HepG2 (cell line): ENCODE measurements around the gene EWSR1. TPM values are rescaled to one million over a fixed set of nuclear protein-coding genes. Genes with fewer than 3 reads are reported as not detected.

Source experiments
- KIAA2018 ChIP-seq: sonication (generic); formaldehyde crosslinking; IDR thresholded peaks from 2 replicates; pipeline ENCODE4 v1.5.0; 2020; ENCODE audit warnings: mild to moderate bottlenecking, missing genetic modification reagents, borderline replicate concordance
- KLF11 ChIP-seq: IDR thresholded peaks from 2 replicates; pipeline ENCODE4 v1.6.1; 2016; ENCODE audit warnings: missing compliant biosample characterization
- TBL1XR1 ChIP-seq: fragments of 150-350 bp; IDR thresholded peaks from 2 replicates; pipeline ENCODE4 v1.6.1; 2014; ENCODE audit warnings: borderline replicate concordance, low read length; ENCODE audit not compliant: partially characterized antibody
- ZBTB43 ChIP-seq: sonication (generic); formaldehyde crosslinking; conservative IDR thresholded peaks from 2 replicates; pipeline ENCODE4 v1.4.0; 2020; ENCODE audit warnings: missing genetic modification reagents
- ZFY ChIP-seq: sonication (generic); formaldehyde crosslinking; IDR thresholded peaks from 2 replicates; pipeline ENCODE4 v1.4.0; 2020; ENCODE audit warnings: missing genetic modification reagents
- ZMYM4 ChIP-seq: sonication (generic); formaldehyde crosslinking; IDR thresholded peaks from 2 replicates; pipeline ENCODE4 v1.8.1; 2023; ENCODE audit warnings: mild to moderate bottlenecking, missing genetic modification reagents
- ZNF547 ChIP-seq: sonication (generic); formaldehyde crosslinking; IDR thresholded peaks from 2 replicates; pipeline ENCODE4 v1.5.1; 2020; ENCODE audit warnings: mild to moderate bottlenecking, missing genetic modification reagents
- ZNF891 ChIP-seq: sonication (generic); formaldehyde crosslinking; IDR thresholded peaks from 2 replicates; pipeline ENCODE4 v1.5.0; 2020; ENCODE audit warnings: mild to moderate bottlenecking, missing genetic modification reagents
- polyA plus RNA-seq, 8 experiments: library from polyadenylated mRNA; depleted of rRNA in 3 of 8; stranded (reverse) in 7 of 8; unstranded in 1 of 8; fragments of >200 nt; fragmentation: Illumina TruSeq in 4 of 8; extraction: Trizol in 4 of 8; gene quantifications; 2 replicates each; pipeline versions ENCODE4 v1.2.1 to v1.2.3, GENCODE V29; 2011 to 2016; ENCODE audit warnings: low read depth in 4 of 8, missing spikeins in 1 of 8, mixed read lengths in 1 of 8; ENCODE audit not compliant: insufficient read depth in 1 of 8
- total RNA-seq, 5 experiments: library from RNA; depleted of rRNA; stranded (reverse); fragments of >200 nt; fragmentation: Illumina TruSeq; extraction: Trizol; gene quantifications; 2 replicates each; pipeline ENCODE4 v1.2.3, GENCODE V29; 2016; ENCODE audit warnings: low read depth in 1 of 5
- TF ChIP-seq, protein P1 (sequence below): sonication (generic); formaldehyde crosslinking; IDR thresholded peaks from 2 replicates; pipeline ENCODE4 v1.5.0; 2020; ENCODE audit warnings: mild to moderate bottlenecking, missing genetic modification reagents

EWSR1 gene
- total and polyA plus RNA-seq, 2 of the 13 experiments (the other 11 are each of a cell fraction or from before 2014, with no cell fraction given) = 211 to 326 TPM

DNA sequence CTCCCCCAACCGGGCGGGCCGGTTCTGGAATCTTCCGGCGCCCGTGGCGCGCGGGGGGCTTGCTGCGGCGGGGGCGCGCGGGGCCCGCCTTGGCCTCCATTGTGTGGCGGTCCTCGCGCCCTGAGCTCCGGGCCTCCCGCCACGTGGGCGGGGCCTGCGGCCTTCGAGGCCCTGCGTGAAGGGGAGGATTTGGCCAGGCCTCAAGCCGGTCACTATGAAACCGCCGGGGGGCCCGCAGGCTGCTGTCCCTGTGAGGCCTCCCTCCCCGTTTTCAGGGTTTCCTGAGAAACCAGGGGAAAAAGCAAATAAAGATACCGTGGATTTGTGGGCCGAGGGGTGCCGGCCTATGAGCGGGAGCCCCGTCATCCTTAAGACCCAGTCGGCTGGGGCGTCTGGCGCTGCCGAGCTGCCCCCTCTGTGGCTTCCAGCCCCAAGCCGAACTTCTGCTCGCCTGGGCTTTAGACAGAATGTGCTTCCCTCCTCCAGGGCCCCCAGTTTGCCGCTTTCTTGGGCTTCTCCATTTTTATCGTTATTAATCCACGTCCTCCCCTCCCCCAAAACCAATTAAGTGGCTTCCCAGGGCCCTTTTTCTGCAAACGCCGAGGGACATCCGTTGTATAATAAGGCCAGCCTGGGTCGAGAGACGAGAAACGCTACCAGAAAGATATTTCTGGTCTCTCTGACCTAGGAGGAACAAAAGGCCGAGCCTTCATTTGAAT is 602 bp downstream of the EWSR1 start (continued):
- peak; percentile 0; the same call in 1 of the 2 replicates for TF ChIP-seq ZMYM4 (CRISPR knock-in tag)
- no peak for TF ChIP-seq TBL1XR1
- TF ChIP-seq KLF11 (CRISPR knock-in tag) = no peak
- no peak for TF ChIP-seq ZNF891 (CRISPR knock-in tag)
- TF ChIP-seq, protein P1, sequence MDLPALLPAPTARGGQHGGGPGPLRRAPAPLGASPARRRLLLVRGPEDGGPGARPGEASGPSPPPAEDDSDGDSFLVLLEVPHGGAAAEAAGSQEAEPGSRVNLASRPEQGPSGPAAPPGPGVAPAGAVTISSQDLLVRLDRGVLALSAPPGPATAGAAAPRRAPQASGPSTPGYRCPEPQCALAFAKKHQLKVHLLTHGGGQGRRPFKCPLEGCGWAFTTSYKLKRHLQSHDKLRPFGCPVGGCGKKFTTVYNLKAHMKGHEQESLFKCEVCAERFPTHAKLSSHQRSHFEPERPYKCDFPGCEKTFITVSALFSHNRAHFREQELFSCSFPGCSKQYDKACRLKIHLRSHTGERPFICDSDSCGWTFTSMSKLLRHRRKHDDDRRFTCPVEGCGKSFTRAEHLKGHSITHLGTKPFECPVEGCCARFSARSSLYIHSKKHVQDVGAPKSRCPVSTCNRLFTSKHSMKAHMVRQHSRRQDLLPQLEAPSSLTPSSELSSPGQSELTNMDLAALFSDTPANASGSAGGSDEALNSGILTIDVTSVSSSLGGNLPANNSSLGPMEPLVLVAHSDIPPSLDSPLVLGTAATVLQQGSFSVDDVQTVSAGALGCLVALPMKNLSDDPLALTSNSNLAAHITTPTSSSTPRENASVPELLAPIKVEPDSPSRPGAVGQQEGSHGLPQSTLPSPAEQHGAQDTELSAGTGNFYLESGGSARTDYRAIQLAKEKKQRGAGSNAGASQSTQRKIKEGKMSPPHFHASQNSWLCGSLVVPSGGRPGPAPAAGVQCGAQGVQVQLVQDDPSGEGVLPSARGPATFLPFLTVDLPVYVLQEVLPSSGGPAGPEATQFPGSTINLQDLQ (CRISPR knock-in tag) = no peak; the same call in 1 of the 2 replicates
- peak; percentile 35; the same call in 1 of the 2 replicates for TF ChIP-seq ZBTB43 (CRISPR knock-in tag)
- peak; percentile 92 for TF ChIP-seq ZFY (CRISPR knock-in tag)
- no peak for TF ChIP-seq KIAA2018 (CRISPR knock-in tag)
- TF ChIP-seq ZNF547 (CRISPR knock-in tag) = peak; percentile 94
